IMR-90 (cell line): ENCODE measurements around the gene TLR1. TPM values are rescaled to one million over a fixed set of nuclear protein-coding genes. Genes with fewer than 3 reads are reported as not detected.

Experiments
- ATAC-seq: fragments of 200-7000 bp; cut with Tn5 transposase; 2 replicates; pipeline ENCODE4 v1.9.1; 2020; ENCODE audit warnings: low read depth, mild to moderate bottlenecking, moderate library complexity
- BruUV-seq: library from RNA; stranded (reverse); fragments of 400-500 nt; replicated peaks from 2 replicates; lab custom pipeline; 2021; lab: Mats Ljungman, UMichigan
- CTCF ChIA-PET: fragments of 300-600 bp; formaldehyde crosslinking; extraction: SDS; loops from one replicate; lab custom pipeline; 2021; ENCODE audit warnings: antibody characterized with exemption; lab: Yijun Ruan, JAX
- POLR2A ChIA-PET: fragments of 300-600 bp; sonication (Branson Sonifier 250); formaldehyde crosslinking; loops from one replicate; lab custom pipeline; 2022; ENCODE audit warnings: antibody characterized with exemption; ENCODE audit not compliant: unreplicated experiment; lab: Charles Lee
- DNase-seq: peaks from one replicate; pipeline ENCODE4 v3.0.0; 2013
- H2AFZ ChIP-seq: replicated peaks from 2 replicates; pipeline ENCODE3; 2013; ENCODE audit warnings: low read length, mild to moderate bottlenecking; ENCODE audit not compliant: poor library complexity
- H2AK5ac ChIP-seq: 2 replicates; pipeline ENCODE4 v1.6.1; 2013; ENCODE audit warnings: low read depth, low read length, inconsistent platforms
- H2AK9ac ChIP-seq: replicated peaks from 2 replicates; pipeline ENCODE3; 2013; ENCODE audit warnings: mild to moderate bottlenecking, low read depth, low read length, moderate library complexity; ENCODE audit not compliant: poor library complexity
- H2BK120ac ChIP-seq: 2 replicates; pipeline ENCODE4 v1.6.1; 2013; ENCODE audit warnings: low read depth, low read length, inconsistent platforms
- H2BK15ac ChIP-seq: 3 replicates; pipeline ENCODE4 v1.6.1; 2013; ENCODE audit warnings: low read depth, low read length, inconsistent platforms
- H2BK20ac ChIP-seq: 2 replicates; pipeline ENCODE4 v1.6.1; 2013; ENCODE audit warnings: low read depth, mild to moderate bottlenecking, inconsistent platforms, low read length, moderate library complexity
- H2BK5ac ChIP-seq: 2 replicates; pipeline ENCODE4 v1.6.1; 2013; ENCODE audit warnings: mild to moderate bottlenecking, low read depth, low read length, inconsistent platforms; ENCODE audit not compliant: poor library complexity, severe bottlenecking
- H3K14ac ChIP-seq: replicated peaks from 2 replicates; pipeline ENCODE4 v1.6.1; 2013; ENCODE audit warnings: low read depth, low read length, inconsistent platforms
- H3K18ac ChIP-seq: 2 replicates; pipeline ENCODE4 v1.6.1; 2013; ENCODE audit warnings: low read depth, low read length, control low read depth
- H3K23ac ChIP-seq: 2 replicates; pipeline ENCODE4 v1.6.1; 2013; ENCODE audit warnings: low read depth, low read length, inconsistent platforms
- H3K27ac ChIP-seq: 2 replicates; pipeline ENCODE4 v1.5.1; 2013; ENCODE audit warnings: mild to moderate bottlenecking, control low read depth, low read length; ENCODE audit not compliant: insufficient read depth
- H3K27me3 ChIP-seq: 2 replicates; pipeline ENCODE4 v1.6.1; 2013; ENCODE audit warnings: low read length; ENCODE audit not compliant: control insufficient read depth, insufficient read depth
- H3K36me3 ChIP-seq: 2 replicates; pipeline ENCODE4 v1.6.1; 2013; ENCODE audit warnings: low read length, mixed read lengths; ENCODE audit not compliant: control insufficient read depth, insufficient read depth
- H3K4ac ChIP-seq: 2 replicates; pipeline ENCODE4 v1.6.1; 2013; ENCODE audit warnings: low read depth, low read length, inconsistent platforms
- H3K4me1 ChIP-seq: 2 replicates; pipeline ENCODE4 v1.6.1; 2013; ENCODE audit warnings: low read length, mixed read lengths; ENCODE audit not compliant: control insufficient read depth, insufficient read depth
- H3K4me2 ChIP-seq: 2 replicates; pipeline ENCODE4 v1.6.1; 2013; ENCODE audit warnings: low read depth, mild to moderate bottlenecking, control low read depth, low read length, moderate library complexity
- H3K4me3 ChIP-seq: 2 replicates; pipeline ENCODE4 v1.5.1; 2013; ENCODE audit warnings: low read depth, mild to moderate bottlenecking, control low read depth, low read length, moderate library complexity; ENCODE audit not compliant: insufficient read depth
- H3K56ac ChIP-seq: 2 replicates; pipeline ENCODE4 v1.6.1; 2013; ENCODE audit warnings: low read length, inconsistent platforms; ENCODE audit not compliant: insufficient read depth; ENCODE audit errors: extremely low read depth
- H3K79me1 ChIP-seq, 2 experiments: 2 replicates each; pipeline ENCODE4 v1.6.1; 2013; ENCODE audit warnings: low read length in 2 of 2, inconsistent platforms in 1 of 2, low read depth in 1 of 2
- H3K9ac ChIP-seq: 2 replicates; pipeline ENCODE4 v1.6.1; 2013; ENCODE audit warnings: low read depth, low read length, control low read depth
- H3K9me1 ChIP-seq: 2 replicates; pipeline ENCODE4 v1.6.1; 2013; ENCODE audit warnings: low read length, inconsistent platforms; ENCODE audit not compliant: insufficient read depth
- H3K9me3 ChIP-seq: 2 replicates; pipeline ENCODE4 v1.6.1; 2013; ENCODE audit warnings: low read length; ENCODE audit not compliant: control insufficient read depth, insufficient read depth
- H4K20me1 ChIP-seq: 2 replicates; pipeline ENCODE4 v1.6.1; 2013; ENCODE audit warnings: low read length, inconsistent platforms; ENCODE audit not compliant: insufficient read depth
- H4K5ac ChIP-seq: 2 replicates; pipeline ENCODE4 v1.6.1; 2013; ENCODE audit warnings: mild to moderate bottlenecking, low read depth, low read length, control low read depth
- H4K8ac ChIP-seq, 2 experiments: 2 replicates each; pipeline ENCODE4 v1.6.1; 2013; ENCODE audit warnings: low read depth in 2 of 2, low read length in 2 of 2, control low read depth in 1 of 2, inconsistent platforms in 1 of 2
- H4K91ac ChIP-seq: 2 replicates; pipeline ENCODE4 v1.6.1; 2013; ENCODE audit warnings: low read depth, low read length, inconsistent platforms; ENCODE audit not compliant: insufficient read depth
- CEBPB ChIP-seq: IDR thresholded peaks from 2 replicates; pipeline ENCODE4 v1.6.1; 2012; ENCODE audit warnings: low read depth, low read length, improper control_type of control experiment
- CHD1 ChIP-seq: IDR thresholded peaks from 2 replicates; pipeline ENCODE4 v1.6.1; 2012; ENCODE audit warnings: low read depth, low read length, improper control_type of control experiment
- POLR2A ChIP-seq: IDR thresholded peaks from 2 replicates; pipeline ENCODE4 v1.6.1; 2012; ENCODE audit warnings: mild to moderate bottlenecking, low read depth, low read length
- RAD21 ChIP-seq: IDR thresholded peaks from 2 replicates; pipeline ENCODE4 v1.6.1; 2012; ENCODE audit warnings: low read length, improper control_type of control experiment
- SMC3 ChIP-seq: fragments of 150-350 bp; IDR thresholded peaks from 2 replicates; pipeline ENCODE4 v1.6.1; 2016; ENCODE audit warnings: low read depth, mild to moderate bottlenecking, antibody characterized with exemption, low read length, moderate library complexity
- WGBS, 2 experiments: methylation state at CpG; one replicate each; pipeline versions ENCODE4 v1.1.5 to v1.1.7; 2013; ENCODE audit warnings: missing lambda C conversion rate in 2 of 2; ENCODE audit not compliant: insufficient read length in 1 of 2; ENCODE audit errors: extremely low coverage in 2 of 2; 5-methylcytosine and 5-hydroxymethylcytosine counted together
- dilution Hi-C: fragments of 300-500 bp; cut with HindIII; formaldehyde crosslinking; loops from one replicate; pipeline ENCODE4 v1.14.3; 2018; ENCODE audit warnings: low sequenced_read_pairs; ENCODE audit not compliant: unreplicated experiment
- in situ Hi-C: fragments of 300-500 bp; cut with MboI; formaldehyde crosslinking; loops from 3 replicates; pipeline ENCODE4 v1.14.3; 2019; ENCODE audit warnings: low sequenced_read_pairs, inconsistent platforms, mixed read lengths
- intact Hi-C: fragments of 100-400 bp; cut with micrococcal nuclease; formaldehyde crosslinking; loops from 2 replicates; pipeline ENCODE4 v1.10.0; 2022
- polyA plus RNA-seq, 3 experiments: library from polyadenylated mRNA; depleted of rRNA; stranded (reverse); fragments of >200 nt; gene quantifications; 2 replicates each; pipeline ENCODE4 v1.2.3, GENCODE V29; 2012; ENCODE audit warnings: low replicate concordance in 1 of 3
- total RNA-seq: library from RNA; depleted of rRNA; stranded (reverse); fragments of >200 nt; gene quantifications from 2 replicates; pipeline ENCODE4 v1.2.3, GENCODE V29; 2012

Gene TLR1
- total and polyA plus RNA-seq, 2 of the 4 experiments (the other 2 are of a cell fraction) = 0.24 to 1.1 TPM

DNA sequence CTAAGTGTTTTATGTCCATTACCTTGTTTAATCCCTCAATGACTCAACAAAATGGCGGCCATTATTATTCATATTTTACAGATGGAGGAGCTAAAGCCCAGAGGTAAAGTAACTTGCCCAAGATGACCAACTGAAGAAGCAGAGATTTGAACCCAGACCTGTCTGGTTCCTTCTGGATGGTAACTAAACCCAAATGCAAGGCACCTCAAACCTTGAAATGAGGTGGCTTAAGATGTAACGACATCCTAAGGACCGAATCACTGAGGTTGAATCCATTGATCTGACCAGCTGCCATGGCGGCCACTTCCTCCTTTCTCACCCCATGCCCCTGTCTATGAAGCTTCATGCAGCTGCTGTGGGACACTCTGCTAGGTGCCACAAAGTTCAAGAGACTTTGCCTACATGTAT lies 22.7 kb downstream of the TLR1 start:
- Histone ChIP-seq H2AK9ac (no peak overlapping the region), H2BK15ac (no peak overlapping the region), H3K9me1 (no peaks in the 10 kb centered on the region), H3K56ac (no peak overlapping the region), H4K20me1 (no peaks in the 10 kb centered on the region), H3K27ac (no peak overlapping the region), H3K79me1 (no peaks in the 10 kb centered on the region), H2AFZ (no peak overlapping the region), H3K36me3 (no peaks in the 10 kb centered on the region), H4K8ac (no peak overlapping the region), H3K4me1 (no peaks in the 10 kb centered on the region), H4K91ac (no peak overlapping the region), H2BK5ac (no peak overlapping the region), H2BK120ac (no peak overlapping the region), H3K9me3 (no peaks in the 10 kb centered on the region), H2BK20ac (no peak overlapping the region), H2AK5ac (no peak overlapping the region), H3K4me3 (no peak overlapping the region), H3K4ac (no peak overlapping the region), H3K27me3 (peaks cover 4% of the 10 kb centered on the region), H3K14ac (no peak overlapping the region), H4K5ac (no peak overlapping the region), H3K23ac (no peak overlapping the region), H3K9ac (no peak overlapping the region), H3K18ac (no peak overlapping the region), H3K4me2 (no peak overlapping the region)
- intact Hi-C loops (loop anchor here (2.0 kb wide), 1 partner anchor 75 kb away; the partner anchor contains the start of gene TLR6), in situ Hi-C loops (no loop called here), dilution Hi-C loops (no loop called here)
- TF ChIP-seq POLR2A = no peak
- TF ChIP-seq CEBPB = no peak
- TF ChIP-seq RAD21 = no peak
- TF ChIP-seq CHD1 = no peak
- no peak for TF ChIP-seq SMC3
- CTCF ChIA-PET = interaction anchor here (1.0 to 2.2 kb wide), 7 partner anchors 9 to 74 kb away, joined by 3 to 10 read pairs (median 6); no protein-coding TSS in a partner anchor
- BruUV-seq = no TSS peak
- no peak for DNase-seq
- POLR2A ChIA-PET = no interaction called here
- ATAC-seq = no peak
- no CpG with 5 or more reads among the region's 4 CpGs for WGBS, 2 experiments
